Stomach (tissue), 9 donors: Measurements from ENCODE around the gene SLC8A2. TPM values are rescaled to one million over a fixed set of nuclear protein-coding genes. Genes with fewer than 3 reads are reported as not detected.

Source experiments
- DNase-seq, 2 donors: peaks; one replicate each; pipeline versions ENCODE4 v3.0.0 to v3.0.0-alpha.2; 2013 to 2019
- H3K27ac ChIP-seq, 5 donors: fragments of 200-600 bp in 4 of 5; sonication (generic) in 4 of 5; one replicate each; pipeline ENCODE4 v1.5.1; 2013 to 2019; ENCODE audit warnings: mild to moderate bottlenecking in 1 of 5, moderate library complexity in 1 of 5
- H3K27me3 ChIP-seq, 3 donors: fragments of 200-600 bp; sonication (generic); one replicate each; pipeline ENCODE4 v1.5.1; 2017 to 2019; ENCODE audit warnings: mixed run types in 1 of 3
- H3K36me3 ChIP-seq, 4 donors: fragments of 200-600 bp; sonication (generic); 1 replicate in 3 of 4; 2 replicates in 1 of 4; pipeline ENCODE4 v1.5.1; 2016 to 2019
- H3K4me1 ChIP-seq, 4 donors: fragments of 200-600 bp; sonication (generic); one replicate each; pipeline ENCODE4 v1.5.1; 2016 to 2019
- H3K4me3 ChIP-seq, 4 donors: fragments of 200-600 bp; sonication (generic) in 3 of 4; one replicate each; pipeline ENCODE4 v1.5.1; 2016 to 2019; ENCODE audit warnings: mild to moderate bottlenecking in 1 of 4
- H3K9me3 ChIP-seq, 4 donors: fragments of 200-600 bp; sonication (generic); one replicate each; pipeline ENCODE4 v1.5.1; 2016 to 2019
- EP300 ChIP-seq: sonication (generic); formaldehyde crosslinking; IDR thresholded peaks from one replicate; pipeline ENCODE4 v1.6.1; 2017; ENCODE audit warnings: antibody characterized with exemption
- POLR2A ChIP-seq, 4 donors: fragments of 450-650 bp; IDR thresholded peaks; one replicate each; pipeline ENCODE4 v1.6.1; 2016; ENCODE audit warnings: antibody characterized with exemption in 4 of 4, control low read depth in 2 of 4, mild to moderate bottlenecking in 1 of 4, moderate library complexity in 1 of 4
- POLR2AphosphoS5 ChIP-seq, 3 donors: sonication (generic); formaldehyde crosslinking; IDR thresholded peaks; one replicate each; pipeline ENCODE4 v1.6.1; 2016; ENCODE audit warnings: antibody characterized with exemption in 3 of 3
- WGBS, 5 donors: extraction: QIAGEN DNeasy Blood & Tissue Kit in 3 of 5; methylation state at CpG; one replicate each; pipeline versions ENCODE4 v1.1.5 to v1.1.7; 2013 to 2018; 5-methylcytosine and 5-hydroxymethylcytosine counted together
- intact Hi-C: fragments of 100-400 bp; cut with DNase I; formaldehyde crosslinking; loops from one replicate; pipeline ENCODE4 v1.15.1; 2023; ENCODE audit warnings: low total_unique reads
- polyA plus RNA-seq, 3 donors: library from polyadenylated mRNA; stranded (reverse); fragments of 200-250 nt; gene quantifications; one replicate each; pipeline ENCODE4 v1.2.3, GENCODE V29; 2013
- total RNA-seq, 5 donors: library from RNA; depleted of rRNA; stranded (reverse); fragments of >200 nt; gene quantifications; one replicate each; pipeline versions ENCODE4 v1.1.0 to v1.2.3, GENCODE V29; 2014 to 2016
- TF ChIP-seq, protein P1 (sequence below), 7 experiments: fragments of 450-650 bp in 4 of 7; fragments of 200-600 bp in 3 of 7; sonication (generic) in 3 of 7; IDR thresholded peaks; one replicate each; pipeline ENCODE4 v1.5.1; 2016 to 2019; ENCODE audit warnings: antibody characterized with exemption in 7 of 7, control low read depth in 2 of 7, mild to moderate bottlenecking in 1 of 7
- donor health status: healthy with polysubstance abuse.
- donor health status: Bipolar disorder and iron deficiency.
- donor health status: healthy.

Gene SLC8A2
- total and polyA plus RNA-seq, 8 donors, result 0.12 to 17.9 (median 2.0) TPM

- WGBS, 5 donors, result 8 to 23% (median 11%) methylated on average over 10 to 16 of the region's 16 CpGs
- intact Hi-C loops, result no loop called here
- no peak for DNase-seq
- TF ChIP-seq EP300 (no peak), POLR2A (IDR thresholded peaks at IDR 0.05) (no peak), POLR2AphosphoS5 (IDR thresholded peaks at IDR 0.05) (no peak)
- TF ChIP-seq, protein P1, sequence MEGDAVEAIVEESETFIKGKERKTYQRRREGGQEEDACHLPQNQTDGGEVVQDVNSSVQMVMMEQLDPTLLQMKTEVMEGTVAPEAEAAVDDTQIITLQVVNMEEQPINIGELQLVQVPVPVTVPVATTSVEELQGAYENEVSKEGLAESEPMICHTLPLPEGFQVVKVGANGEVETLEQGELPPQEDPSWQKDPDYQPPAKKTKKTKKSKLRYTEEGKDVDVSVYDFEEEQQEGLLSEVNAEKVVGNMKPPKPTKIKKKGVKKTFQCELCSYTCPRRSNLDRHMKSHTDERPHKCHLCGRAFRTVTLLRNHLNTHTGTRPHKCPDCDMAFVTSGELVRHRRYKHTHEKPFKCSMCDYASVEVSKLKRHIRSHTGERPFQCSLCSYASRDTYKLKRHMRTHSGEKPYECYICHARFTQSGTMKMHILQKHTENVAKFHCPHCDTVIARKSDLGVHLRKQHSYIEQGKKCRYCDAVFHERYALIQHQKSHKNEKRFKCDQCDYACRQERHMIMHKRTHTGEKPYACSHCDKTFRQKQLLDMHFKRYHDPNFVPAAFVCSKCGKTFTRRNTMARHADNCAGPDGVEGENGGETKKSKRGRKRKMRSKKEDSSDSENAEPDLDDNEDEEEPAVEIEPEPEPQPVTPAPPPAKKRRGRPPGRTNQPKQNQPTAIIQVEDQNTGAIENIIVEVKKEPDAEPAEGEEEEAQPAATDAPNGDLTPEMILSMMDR (IDR thresholded peaks at IDR 0.05), result no peak
- Histone ChIP-seq H3K4me3 (no peak overlapping the region), H3K27ac (no peak overlapping the region), H3K36me3 (no peaks in the 10 kb centered on the region), H3K4me1 (peaks cover 7 to 40% (median 24%) of the 10 kb centered on the region in 4 donors), H3K27me3 (peaks cover 23 to 100% (median 95%) of the 10 kb centered on the region in 3 donors), H3K9me3 (no peaks in the 10 kb centered on the region)
Measured at GRCh38 chr19:47421244-47421786, 50.4 kb downstream of the SLC8A2 start.

GRCh38 chr19:47419789-47420188 lies 51.9 kb downstream of the SLC8A2 start:
- H3K27ac ChIP-seq, result no peak overlapping the region
- no peak overlapping the region for H3K4me3 ChIP-seq
- TF ChIP-seq POLR2A (IDR thresholded peaks at IDR 0.05) (no peak), EP300 (no peak), POLR2AphosphoS5 (IDR thresholded peaks at IDR 0.05) (no peak)
- TF ChIP-seq, protein P1 (IDR thresholded peaks at IDR 0.05), result no peak
- no peaks in the 10 kb centered on the region for H3K9me3 ChIP-seq
- intact Hi-C loops, result no loop called here
- H3K27me3 ChIP-seq, result peaks cover 23 to 100% (median 87%) of the 10 kb centered on the region in 3 donors
- 8 to 20% (median 16%) methylated on average over 18 to 19 of the region's 19 CpGs for WGBS, 5 donors
- no peak for DNase-seq
- peaks cover 7 to 40% (median 24%) of the 10 kb centered on the region in 4 donors for H3K4me1 ChIP-seq
- no peaks in the 10 kb centered on the region for H3K36me3 ChIP-seq

GRCh38 chr19:47419030-47419783 lies 52.5 kb downstream of the SLC8A2 start, which contains the start of gene MEIS3:
Gene MEIS3, minus strand, starts transcription at chr19:47419527. Its CDS starts 446 bp downstream, at chr19:47419081.
- peak within 1 kb of the TSS; percentile 46 to 52 (median 48) for H3K4me3 ChIP-seq
- intact Hi-C loops, result no loop called here
- WGBS, 5 donors, result 1 to 2% (median 1%) methylated on average over 14 to 60 of the region's 70 CpGs
- no peak for TF ChIP-seq POLR2A (IDR thresholded peaks at IDR 0.05)
- TF ChIP-seq, protein P1 (IDR thresholded peaks at IDR 0.05), result no peak
- TF ChIP-seq EP300, result no peak
- no peak for TF ChIP-seq POLR2AphosphoS5 (IDR thresholded peaks at IDR 0.05)
- H3K27ac ChIP-seq, result peak within 1 kb of the TSS in 1 of 5 donors; percentile 42
- peaks cover 0 to 5% (median 2%) of the 10 kb centered on the region in 4 donors for H3K36me3 ChIP-seq
- H3K9me3 ChIP-seq, result no peaks in the 10 kb centered on the region
- peaks cover 28 to 100% (median 86%) of the 10 kb centered on the region in 3 donors for H3K27me3 ChIP-seq
- peaks cover 7 to 40% (median 24%) of the 10 kb centered on the region in 4 donors for H3K4me1 ChIP-seq
- DNase-seq, result peak in 1 of 2 donors; percentile 59

DNA sequence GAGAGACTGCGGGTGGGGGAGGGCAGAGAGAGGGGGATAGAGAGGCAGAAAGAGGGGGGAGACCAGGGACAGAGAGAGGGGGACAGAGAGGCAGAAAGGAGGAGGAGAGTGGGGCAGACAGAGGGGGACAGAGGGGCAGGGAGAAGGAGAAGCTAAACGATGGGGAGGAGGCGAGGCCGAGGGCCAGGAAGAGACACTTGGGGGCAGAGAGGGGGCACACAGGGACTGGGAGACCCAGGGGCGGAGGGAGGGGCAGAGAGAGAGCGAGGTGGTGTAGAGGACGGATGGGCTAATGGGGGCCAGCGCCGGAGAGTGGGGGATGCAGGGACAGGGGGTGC lies 53.0 kb downstream of the SLC8A2 start:
- Histone ChIP-seq H3K4me1 (peaks cover 7 to 40% (median 24%) of the 10 kb centered on the region in 4 donors), H3K36me3 (peaks cover 0 to 8% (median 3%) of the 10 kb centered on the region in 4 donors), H3K27ac (peak overlapping the region in 1 of 5 donors; percentile 42), H3K9me3 (no peaks in the 10 kb centered on the region), H3K4me3 (peak overlapping the region; percentile 46 to 52 (median 48)), H3K27me3 (peaks cover 28 to 99% (median 83%) of the 10 kb centered on the region in 3 donors)
- intact Hi-C loops, result no loop called here
- TF ChIP-seq POLR2A (IDR thresholded peaks at IDR 0.05) (no peak), POLR2AphosphoS5 (IDR thresholded peaks at IDR 0.05) (no peak), EP300 (no peak)
- TF ChIP-seq, protein P1 (IDR thresholded peaks at IDR 0.05), result no peak
- no peak for DNase-seq
- 0 to 4% (median 2%) methylated on average over 7 to 9 of the region's 9 CpGs for WGBS, 5 donors
